Measurements from ENCODE around the gene RAB3IL1. TPM values are rescaled to one million over a fixed set of nuclear protein-coding genes. Genes with fewer than 3 reads are reported as not detected.
A peak's percentile ranks its signal among the peaks of the same experiment; 100 is the strongest.
"Not testable (repeated sequence)": the region's sequence is repeated elsewhere in the genome, so short reads cannot be mapped to it uniquely, and the experiment has no call there.

RAB3IL1 gene, protein sequence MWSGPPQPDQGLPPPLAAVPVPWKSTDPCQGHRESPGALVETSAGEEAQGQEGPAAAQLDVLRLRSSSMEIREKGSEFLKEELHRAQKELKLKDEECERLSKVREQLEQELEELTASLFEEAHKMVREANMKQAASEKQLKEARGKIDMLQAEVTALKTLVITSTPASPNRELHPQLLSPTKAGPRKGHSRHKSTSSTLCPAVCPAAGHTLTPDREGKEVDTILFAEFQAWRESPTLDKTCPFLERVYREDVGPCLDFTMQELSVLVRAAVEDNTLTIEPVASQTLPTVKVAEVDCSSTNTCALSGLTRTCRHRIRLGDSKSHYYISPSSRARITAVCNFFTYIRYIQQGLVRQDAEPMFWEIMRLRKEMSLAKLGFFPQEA
- total RNA-seq = not detected

DNA sequence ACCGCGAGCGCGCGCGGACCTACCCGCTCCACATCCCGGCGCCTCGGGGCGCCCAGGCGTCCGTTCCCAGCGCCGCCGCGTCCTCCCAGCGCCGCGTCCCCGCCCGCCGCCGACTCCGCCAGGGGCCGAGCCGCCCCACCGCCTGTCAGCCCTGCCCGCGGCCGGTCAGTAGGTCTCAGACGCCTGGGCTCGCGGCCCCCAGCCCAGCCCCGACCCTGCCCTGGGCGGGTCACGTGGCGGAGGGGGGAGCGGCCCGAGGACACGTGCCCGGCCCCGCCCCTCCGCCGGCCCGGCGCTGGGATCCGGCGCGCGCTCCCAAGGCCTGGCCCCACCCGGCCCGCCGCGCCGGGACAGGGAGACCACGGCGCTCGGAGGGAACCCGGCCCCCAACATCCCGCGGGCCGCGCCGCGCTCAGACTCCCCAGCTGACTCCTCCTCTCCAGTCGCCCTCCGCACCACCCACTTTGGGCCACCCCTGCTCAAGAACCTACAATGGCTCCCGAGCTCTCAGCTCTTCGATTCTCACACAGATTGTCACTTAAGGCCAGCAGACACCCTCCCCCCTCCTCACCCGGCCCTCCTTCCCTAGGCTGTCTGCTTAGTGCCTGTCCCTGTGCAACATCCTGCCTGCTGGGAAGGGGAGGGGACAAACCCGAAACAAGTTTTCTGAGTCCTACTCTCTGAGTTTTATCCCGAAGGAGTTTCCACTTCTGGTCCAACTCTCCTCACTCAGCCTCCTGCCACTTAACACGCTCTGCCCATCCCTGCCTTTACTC is at the start of gene RAB3IL1:
Gene RAB3IL1 (minus strand): TSS at position 233 of the 776 bp plus-strand sequence. CDS start 199 bp downstream, at position 34.
- no peak for DNase-seq
- peaks cover 66% of the 10 kb centered on the region for H3K27me3 Mint-ChIP-seq
- H3K9me3 Mint-ChIP-seq = no peaks in the 10 kb centered on the region
- H3K36me3 Mint-ChIP-seq = no peaks in the 10 kb centered on the region
- no peak within 1 kb of the TSS for H3K27ac Mint-ChIP-seq
- peaks cover 2% of the 10 kb centered on the region for H3K4me1 Mint-ChIP-seq
- H3K4me3 Mint-ChIP-seq = peak within 1 kb of the TSS; percentile 75

DNA sequence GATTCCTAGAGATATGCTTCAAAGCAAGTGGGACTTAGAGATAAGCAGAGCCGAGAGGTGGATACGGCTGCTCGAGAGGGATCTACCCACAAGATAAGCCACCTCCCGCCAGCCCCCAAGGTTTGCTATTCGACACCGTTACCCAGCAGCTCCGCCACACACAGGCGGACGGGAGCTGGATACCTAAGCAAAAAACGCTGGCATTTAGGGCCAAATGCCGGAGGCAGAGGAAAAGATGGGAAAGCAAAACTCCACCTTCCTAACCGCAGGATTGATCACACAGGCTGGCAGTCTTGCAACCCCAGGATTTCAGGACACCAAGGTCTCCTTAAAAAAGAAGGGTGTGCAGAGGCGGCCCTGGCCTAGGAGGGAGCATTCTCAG is 49.4 kb upstream of the RAB3IL1 start:
- H3K4me1 Mint-ChIP-seq = peaks cover 55% of the 10 kb centered on the region

DNA sequence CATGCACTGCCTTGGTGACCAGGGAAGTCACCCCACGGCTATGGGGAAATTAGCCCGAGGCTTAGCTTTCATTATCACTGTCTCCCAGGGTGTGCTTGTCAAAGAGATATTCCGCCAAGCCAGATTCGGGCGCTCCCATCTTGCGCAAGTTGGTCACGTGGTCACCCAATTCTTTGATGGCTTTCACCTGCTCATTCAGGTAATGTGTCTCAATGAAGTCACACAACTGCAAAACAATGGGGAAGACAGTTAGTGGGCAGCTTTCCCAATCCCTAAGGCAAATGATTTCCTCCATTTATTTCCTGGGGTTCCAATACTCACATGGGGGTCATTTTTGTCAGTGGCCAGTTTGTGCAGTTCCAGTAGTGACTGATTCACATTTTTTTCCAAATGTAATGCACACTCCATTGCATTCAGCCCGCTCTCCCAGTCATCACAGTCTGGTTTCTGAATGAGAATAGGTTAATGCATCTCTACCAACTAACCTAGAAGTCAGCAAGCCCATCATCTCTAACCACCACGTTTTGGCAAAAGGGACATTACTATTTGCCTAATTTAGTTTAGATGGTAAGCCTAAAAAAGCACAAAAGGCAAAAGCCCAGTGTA is 47.4 kb upstream of the RAB3IL1 start:
- not testable (repeated sequence) for H3K9me3 Mint-ChIP-seq, DNase-seq, H3K27ac Mint-ChIP-seq, H3K27me3 Mint-ChIP-seq
- Mint-ChIP-seq H3K4me3 (peak overlapping the region; percentile 89), H3K4me1 (peaks cover 39% of the 10 kb centered on the region), H3K36me3 (peaks cover 41% of the 10 kb centered on the region)

More for the DNA sequence above, 49.4 kb upstream of the RAB3IL1 start:
- no peaks in the 10 kb centered on the region for H3K9me3 Mint-ChIP-seq
- no peaks in the 10 kb centered on the region for H3K27me3 Mint-ChIP-seq
- peak; percentile 21 for DNase-seq
- peak overlapping the region; percentile 89 for H3K4me3 Mint-ChIP-seq
- peak overlapping the region; percentile 80 for H3K27ac Mint-ChIP-seq
- H3K36me3 Mint-ChIP-seq = peaks cover 41% of the 10 kb centered on the region

DNA sequence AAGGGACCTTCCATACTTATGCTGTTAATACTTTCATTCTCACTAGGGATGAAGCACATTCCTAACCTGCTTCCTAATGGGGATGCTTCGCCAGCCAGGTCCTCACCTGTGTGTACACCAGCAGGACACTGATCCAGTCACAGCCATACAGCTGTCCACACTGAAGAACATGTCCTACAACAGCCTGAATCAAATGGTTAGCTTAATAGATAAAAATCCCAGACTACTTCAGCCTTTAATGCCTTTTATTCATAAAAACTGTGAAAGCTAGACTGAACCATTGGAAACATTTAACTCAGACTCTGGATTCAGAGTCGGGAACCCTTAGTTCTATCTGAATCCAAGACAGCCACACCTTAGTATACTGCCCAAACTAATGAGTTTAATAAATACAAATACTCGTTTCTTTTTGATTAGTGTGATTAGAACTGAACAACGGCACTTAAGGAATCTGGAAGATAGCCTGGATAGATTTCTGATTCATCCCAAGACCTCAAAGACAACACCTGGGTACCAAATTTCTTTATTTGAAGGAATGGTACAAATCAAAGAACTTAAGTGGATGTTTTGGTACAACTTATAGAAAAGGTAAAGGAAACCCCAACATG is 46.8 kb upstream of the RAB3IL1 start:
- Mint-ChIP-seq H3K9me3 (no peaks in the 10 kb centered on the region), H3K27ac (peak overlapping the region; percentile 61), H3K27me3 (no peaks in the 10 kb centered on the region), H3K36me3 (peaks cover 41% of the 10 kb centered on the region), H3K4me3 (peak overlapping the region; percentile 52), H3K4me1 (peaks cover 38% of the 10 kb centered on the region)
- DNase-seq = no peak

DNA sequence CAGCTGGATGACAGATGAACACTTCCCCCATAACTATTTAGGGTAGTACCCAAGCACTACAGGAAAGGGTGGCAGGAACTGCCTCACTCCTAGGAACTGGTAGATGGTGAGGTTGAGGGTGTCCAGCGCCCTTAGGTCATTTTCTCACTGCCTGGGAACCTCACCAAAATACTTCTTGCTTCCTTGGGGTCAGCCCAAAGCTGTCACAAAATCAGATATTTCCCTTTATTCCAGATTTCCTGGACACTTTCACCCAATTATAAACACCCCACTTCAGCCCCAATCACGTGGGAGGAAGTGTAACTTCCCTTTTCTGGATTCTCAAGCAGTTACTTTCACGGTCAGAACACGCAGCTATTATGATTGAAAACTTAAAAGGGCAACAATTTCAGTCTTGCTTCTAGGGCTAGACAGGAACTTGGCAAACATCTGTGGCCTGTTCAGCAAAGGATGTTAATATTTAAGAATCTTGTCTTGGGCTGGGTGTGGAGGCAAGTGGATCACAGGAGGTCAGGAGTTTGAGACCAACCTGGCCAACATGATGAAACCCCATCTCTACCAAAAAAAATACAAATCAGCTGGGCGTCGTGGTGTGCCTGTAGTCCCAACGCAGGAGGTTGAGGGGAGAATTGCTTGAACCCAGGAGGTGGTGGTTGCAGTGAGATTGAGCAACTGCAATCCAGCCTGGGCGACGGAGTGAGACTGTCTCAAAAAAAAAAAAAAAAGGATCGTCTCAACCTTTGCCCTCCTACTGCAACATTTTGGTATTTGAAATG is 46.1 kb upstream of the RAB3IL1 start:
- H3K4me3 Mint-ChIP-seq = peak overlapping the region; percentile 55
- H3K4me1 Mint-ChIP-seq = peaks cover 38% of the 10 kb centered on the region
- H3K9me3 Mint-ChIP-seq = no peaks in the 10 kb centered on the region
- H3K36me3 Mint-ChIP-seq = peaks cover 41% of the 10 kb centered on the region
- H3K27me3 Mint-ChIP-seq = no peaks in the 10 kb centered on the region
- DNase-seq = no peak
- H3K27ac Mint-ChIP-seq = peak overlapping the region; percentile 61

DNA sequence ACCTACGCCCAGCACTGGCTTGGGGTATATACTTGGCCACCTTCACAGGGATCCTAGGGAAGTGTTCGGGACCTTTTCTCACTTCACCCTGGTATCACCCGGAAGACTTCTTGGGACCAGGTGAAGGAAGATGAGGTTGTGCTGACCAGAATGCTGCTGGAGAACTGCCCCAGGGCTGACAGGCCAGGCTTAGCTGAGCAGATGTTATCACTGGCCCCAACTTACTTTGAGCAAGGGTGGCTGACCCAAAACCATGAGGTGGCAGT is 45.6 kb upstream of the RAB3IL1 start:
- Mint-ChIP-seq H3K4me1 (peaks cover 36% of the 10 kb centered on the region), H3K27ac (peak overlapping the region; percentile 56), H3K4me3 (no peak overlapping the region), H3K27me3 (no peaks in the 10 kb centered on the region), H3K36me3 (peaks cover 39% of the 10 kb centered on the region), H3K9me3 (no peaks in the 10 kb centered on the region)
- no peak for DNase-seq

DNA sequence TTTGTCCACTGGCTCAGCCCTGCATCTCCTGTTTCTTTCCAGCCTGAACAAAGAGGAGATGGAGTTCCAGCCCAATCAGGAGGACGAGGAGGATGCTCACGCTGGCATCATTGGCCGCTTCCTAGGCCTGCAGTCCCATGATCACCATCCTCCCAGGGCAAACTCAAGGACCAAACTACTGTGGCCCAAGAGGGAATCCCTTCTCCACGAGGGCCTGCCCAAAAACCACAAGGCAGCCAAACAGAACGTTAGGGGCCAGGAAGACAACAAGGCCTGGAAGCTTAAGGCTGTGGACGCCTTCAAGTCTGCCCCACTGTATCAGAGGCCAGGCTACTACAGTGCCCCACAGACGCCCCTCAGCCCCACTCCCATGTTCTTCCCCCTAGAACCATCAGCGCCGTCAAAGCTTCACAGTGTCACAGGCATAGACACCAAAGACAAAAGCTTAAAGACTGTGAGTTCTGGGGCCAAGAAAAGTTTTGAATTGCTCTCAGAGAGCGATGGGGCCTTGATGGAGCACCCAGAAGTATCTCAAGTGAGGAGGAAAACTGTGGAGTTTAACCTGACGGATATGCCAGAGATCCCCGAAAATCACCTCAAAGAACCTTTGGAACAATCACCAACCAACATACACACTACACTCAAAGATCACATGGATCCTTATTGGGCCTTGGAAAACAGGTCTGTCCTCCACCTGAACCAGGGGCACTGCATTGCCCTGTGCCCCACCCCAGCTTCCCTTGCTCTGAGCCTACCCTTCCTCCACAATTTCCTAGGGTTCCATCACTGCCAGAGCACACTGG is 45.0 kb upstream of the RAB3IL1 start:
- DNase-seq = no peak
- Mint-ChIP-seq H3K9me3 (no peaks in the 10 kb centered on the region), H3K4me1 (peaks cover 36% of the 10 kb centered on the region), H3K36me3 (peaks cover 39% of the 10 kb centered on the region), H3K4me3 (no peak overlapping the region), H3K27ac (peak overlapping the region; percentile 56), H3K27me3 (no peaks in the 10 kb centered on the region)

DNA sequence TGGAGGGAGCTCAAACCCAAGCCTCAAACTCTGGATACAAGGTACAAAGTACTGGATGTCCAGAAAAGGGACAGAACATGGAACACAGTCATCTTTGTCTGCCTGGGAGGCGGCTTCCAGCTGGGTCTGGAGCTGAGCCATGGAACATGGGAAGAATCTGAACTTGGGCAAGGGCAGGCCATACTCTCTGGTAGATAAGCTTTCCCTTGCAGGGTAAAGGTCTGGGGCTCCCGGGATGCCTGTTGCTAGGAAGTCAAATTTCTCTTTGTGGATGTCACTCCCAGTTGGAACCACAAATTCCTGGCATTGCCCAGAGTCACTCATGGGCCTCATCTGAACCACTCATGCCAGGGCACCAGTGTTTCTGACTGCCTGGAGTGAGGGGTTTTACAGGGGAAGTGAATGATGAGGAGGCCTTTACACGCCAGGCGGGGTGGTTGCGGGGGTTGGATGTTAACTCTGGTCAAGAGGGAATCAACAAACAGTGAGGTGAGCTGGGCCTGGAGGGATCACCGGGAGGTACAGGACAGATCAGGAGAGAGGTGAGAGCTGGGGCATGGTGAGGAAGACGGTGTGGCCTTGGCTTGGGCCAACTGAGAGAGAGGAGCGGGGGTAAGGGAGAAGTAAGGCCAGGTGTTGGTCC is 44.3 kb upstream of the RAB3IL1 start:
- no peak overlapping the region for H3K4me3 Mint-ChIP-seq
- H3K36me3 Mint-ChIP-seq = peaks cover 37% of the 10 kb centered on the region
- no peak for DNase-seq
- H3K27me3 Mint-ChIP-seq = no peaks in the 10 kb centered on the region
- no peak overlapping the region for H3K27ac Mint-ChIP-seq
- H3K4me1 Mint-ChIP-seq = peaks cover 36% of the 10 kb centered on the region
- H3K9me3 Mint-ChIP-seq = no peaks in the 10 kb centered on the region

DNA sequence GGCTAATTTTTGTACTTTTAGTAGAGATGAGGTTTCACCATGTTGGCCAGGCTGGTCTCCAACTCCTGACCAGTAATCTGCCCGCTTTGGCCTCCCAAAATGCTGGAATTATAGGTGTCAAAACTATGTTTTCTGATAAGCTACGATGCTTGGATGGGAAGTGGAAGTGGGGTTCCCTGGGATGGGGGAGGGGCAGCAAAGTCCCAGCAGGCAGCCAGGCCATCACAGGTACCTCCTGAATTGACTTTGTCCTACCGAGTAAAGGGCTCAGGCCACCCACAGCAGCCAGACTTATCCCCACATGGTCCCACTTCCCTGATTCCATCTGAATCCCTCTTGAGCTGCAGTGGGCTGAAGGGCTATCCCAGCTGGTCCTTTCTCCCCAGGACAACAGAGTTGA is 43.2 kb upstream of the RAB3IL1 start:
- H3K27me3 Mint-ChIP-seq = peaks cover 8% of the 10 kb centered on the region
- H3K36me3 Mint-ChIP-seq = peaks cover 27% of the 10 kb centered on the region
- no peak for DNase-seq
- peaks cover 40% of the 10 kb centered on the region for H3K4me1 Mint-ChIP-seq
- no peak overlapping the region for H3K4me3 Mint-ChIP-seq
- no peak overlapping the region for H3K27ac Mint-ChIP-seq
- H3K9me3 Mint-ChIP-seq = no peaks in the 10 kb centered on the region

DNA sequence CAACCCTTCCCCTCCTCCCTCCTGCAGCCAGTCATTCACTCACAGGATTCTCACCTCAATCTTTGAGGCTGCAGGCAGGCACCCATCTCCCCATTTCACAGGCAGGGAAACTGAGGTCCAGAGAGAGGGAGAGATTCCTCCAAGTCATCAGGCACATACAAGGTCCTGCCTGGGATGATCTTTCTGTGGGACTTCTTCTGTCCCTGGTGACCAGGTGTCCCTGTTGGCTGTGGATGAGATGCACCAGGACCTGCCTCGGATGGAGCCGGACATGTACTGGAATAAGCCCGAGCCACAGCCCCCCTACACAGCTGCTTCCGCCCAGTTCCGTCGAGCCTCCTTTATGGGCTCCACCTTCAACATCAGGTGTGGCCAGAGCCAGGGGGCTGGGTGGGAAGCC is 42.3 kb upstream of the RAB3IL1 start:
- Mint-ChIP-seq H3K4me3 (no peak overlapping the region), H3K9me3 (no peaks in the 10 kb centered on the region), H3K36me3 (peaks cover 18% of the 10 kb centered on the region), H3K27me3 (peaks cover 13% of the 10 kb centered on the region), H3K4me1 (peaks cover 32% of the 10 kb centered on the region), H3K27ac (no peak overlapping the region)
- DNase-seq = no peak

DNA sequence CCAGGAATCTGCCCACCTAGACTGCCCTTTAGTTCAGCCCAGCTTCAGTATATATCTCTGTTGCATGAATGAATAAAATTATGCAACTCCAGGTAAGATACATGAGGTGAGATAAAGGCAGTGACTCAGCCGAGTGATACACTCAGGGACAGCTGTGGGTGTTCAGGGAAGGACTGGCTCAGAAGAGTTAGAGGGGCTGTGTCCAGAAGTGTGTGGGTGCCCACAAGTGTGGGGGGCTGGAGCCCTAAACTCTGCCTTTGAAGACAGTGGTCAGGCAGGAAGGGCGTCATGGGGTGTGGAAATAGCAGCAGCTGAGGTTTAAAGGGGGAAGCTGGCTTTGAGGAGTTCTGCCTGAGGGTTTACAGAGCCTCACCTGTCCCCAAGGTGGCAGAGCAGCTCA is 41.7 kb upstream of the RAB3IL1 start:
- peaks cover 12% of the 10 kb centered on the region for H3K36me3 Mint-ChIP-seq
- peaks cover 26% of the 10 kb centered on the region for H3K4me1 Mint-ChIP-seq
- DNase-seq = no peak
- no peak overlapping the region for H3K4me3 Mint-ChIP-seq
- H3K9me3 Mint-ChIP-seq = no peaks in the 10 kb centered on the region
- no peak overlapping the region for H3K27ac Mint-ChIP-seq
- peaks cover 19% of the 10 kb centered on the region for H3K27me3 Mint-ChIP-seq

DNA sequence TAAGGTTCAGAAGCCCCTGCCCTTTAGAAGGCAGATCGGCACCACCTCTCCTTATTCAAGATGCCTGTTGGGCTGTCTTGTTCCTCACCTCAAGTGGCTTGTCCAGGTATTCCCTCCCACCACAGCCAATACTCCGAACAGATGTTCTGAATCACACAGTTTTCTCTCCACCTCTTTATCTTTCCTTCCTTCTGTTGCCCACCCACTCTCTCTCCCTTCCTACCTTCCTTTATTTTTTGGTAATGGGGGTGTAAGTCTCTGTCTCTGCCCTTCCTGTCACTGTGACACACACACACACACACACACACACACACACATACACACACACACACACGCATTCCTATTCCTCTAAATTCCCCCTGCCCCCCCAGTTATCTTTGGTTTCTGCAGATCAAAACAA is 41.2 kb upstream of the RAB3IL1 start:
- Mint-ChIP-seq H3K4me3 (no peak overlapping the region), H3K4me1 (peaks cover 21% of the 10 kb centered on the region), H3K27ac (no peak overlapping the region), H3K9me3 (no peaks in the 10 kb centered on the region), H3K27me3 (peaks cover 24% of the 10 kb centered on the region), H3K36me3 (peaks cover 7% of the 10 kb centered on the region)
- DNase-seq = no peak

DNA sequence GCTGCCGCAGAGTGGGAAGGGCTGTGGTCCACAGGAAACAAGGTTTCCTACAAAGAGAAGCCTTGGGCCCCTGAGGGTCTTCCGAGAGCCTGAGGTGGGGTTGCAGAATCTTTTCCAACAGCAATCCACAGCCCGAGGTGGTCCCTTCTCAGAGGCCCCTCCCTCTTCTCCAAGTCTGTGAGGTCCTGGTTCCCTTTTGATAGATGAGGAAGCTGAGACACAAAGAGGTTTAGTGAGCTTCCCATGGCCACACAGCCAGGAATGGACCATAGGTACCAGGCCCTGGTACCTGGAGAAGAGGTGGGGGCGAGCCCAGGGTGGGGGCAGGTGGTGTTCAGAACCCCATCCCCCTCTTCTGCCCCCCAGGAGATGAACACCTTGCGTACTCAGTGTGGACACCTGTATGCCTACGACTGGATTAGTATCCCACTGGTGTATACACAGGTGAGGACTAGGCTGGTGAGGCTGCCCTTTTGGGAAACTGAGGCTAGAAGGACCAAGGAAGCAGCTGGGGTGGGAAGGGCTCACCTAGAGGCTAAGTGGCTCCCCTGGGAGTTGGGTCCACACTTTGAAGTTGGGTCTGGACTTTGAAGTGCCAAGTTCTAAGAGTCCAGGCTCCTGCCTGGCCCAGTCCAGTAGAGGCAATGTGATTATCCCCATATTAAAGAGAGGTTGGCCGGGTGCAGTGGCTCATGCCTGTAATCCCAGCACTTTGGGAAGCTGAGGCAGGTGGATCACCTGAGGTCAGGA is 39.8 kb upstream of the RAB3IL1 start:
- no peaks in the 10 kb centered on the region for H3K36me3 Mint-ChIP-seq
- H3K4me3 Mint-ChIP-seq = no peak overlapping the region
- no peaks in the 10 kb centered on the region for H3K9me3 Mint-ChIP-seq
- H3K27me3 Mint-ChIP-seq = peaks cover 25% of the 10 kb centered on the region
- no peak overlapping the region for H3K27ac Mint-ChIP-seq
- peaks cover 12% of the 10 kb centered on the region for H3K4me1 Mint-ChIP-seq
- DNase-seq = no peak
